GM23338 (cell line): Measurements from ENCODE around the gene PARP2. TPM values are rescaled to one million over a fixed set of nuclear protein-coding genes. Genes with fewer than 3 reads are reported as not detected.

Source experiments
- ATAC-seq: fragments of 200-7000 bp; cut with Tn5 transposase; 3 replicates; pipeline ENCODE4 v1.9.1; 2020
- DNase-seq: peaks from one replicate; pipeline ENCODE4 v3.0.0-alpha.2; 2015; ENCODE audit warnings: low spot score
- H2AFZ ChIP-seq: fragments of 200-600 bp; sonication (generic); 2 replicates; pipeline ENCODE4 v1.8.0; 2016; ENCODE audit warnings: antibody characterized with exemption, mild to moderate bottlenecking, moderate library complexity
- H3F3A ChIP-seq: fragments of 200-600 bp; sonication (generic); replicated peaks from 2 replicates; pipeline ENCODE4 v1.8.0; 2017; ENCODE audit warnings: antibody characterized with exemption, mixed run types, low read depth
- H3K27ac ChIP-seq: fragments of 200-600 bp; sonication (generic); 2 replicates; pipeline ENCODE4 v1.6.1; 2016; ENCODE audit warnings: low read depth
- H3K27me3 ChIP-seq: fragments of 200-600 bp; sonication (generic); 2 replicates; pipeline ENCODE4 v1.8.0; 2016; ENCODE audit warnings: mild to moderate bottlenecking, mixed run types, moderate library complexity; ENCODE audit not compliant: insufficient read depth
- H3K36me3 ChIP-seq: fragments of 200-600 bp; sonication (generic); 2 replicates; pipeline ENCODE4 v1.8.0; 2016; ENCODE audit warnings: mild to moderate bottlenecking; ENCODE audit not compliant: insufficient read depth
- H3K4me1 ChIP-seq: fragments of 200-600 bp; sonication (generic); 2 replicates; pipeline ENCODE4 v1.8.0; 2016; ENCODE audit warnings: mild to moderate bottlenecking, moderate library complexity; ENCODE audit not compliant: insufficient read depth
- H3K4me2 ChIP-seq: fragments of 200-600 bp; sonication (generic); 2 replicates; pipeline ENCODE4 v1.7.1; 2017; ENCODE audit warnings: mixed run types
- H3K4me3 ChIP-seq: fragments of 200-600 bp; sonication (generic); 2 replicates; pipeline ENCODE4 v1.6.1; 2016; ENCODE audit warnings: mixed run types
- H3K79me2 ChIP-seq: fragments of 200-600 bp; sonication (generic); replicated peaks from 2 replicates; pipeline ENCODE4 v1.8.0; 2017; ENCODE audit warnings: mild to moderate bottlenecking; ENCODE audit not compliant: insufficient read depth
- H3K9me2 ChIP-seq: fragments of 200-600 bp; sonication (generic); 2 replicates; pipeline ENCODE4 v1.8.0; 2017; ENCODE audit not compliant: insufficient read depth
- H4K20me1 ChIP-seq: fragments of 200-600 bp; sonication (generic); replicated peaks from 2 replicates; pipeline ENCODE4 v1.8.0; 2017; ENCODE audit warnings: mild to moderate bottlenecking; ENCODE audit not compliant: insufficient read depth
- H3K27ac Mint-ChIP-seq: 2 replicates; pipeline ENCODE4 v1.8.0; 2020; ENCODE audit warnings: inconsistent platforms, mild to moderate bottlenecking, moderate library complexity, mixed read lengths
- H3K27me3 Mint-ChIP-seq: 3 replicates; pipeline ENCODE4 v1.8.0; 2022; ENCODE audit warnings: low read depth, mild to moderate bottlenecking, moderate library complexity, mixed read lengths, inconsistent platforms; ENCODE audit not compliant: insufficient read depth, poor library complexity
- H3K36me3 Mint-ChIP-seq: 3 replicates; pipeline ENCODE4 v1.8.0; 2021; ENCODE audit warnings: low read depth, mild to moderate bottlenecking, inconsistent platforms, moderate library complexity, mixed read lengths
- H3K4me1 Mint-ChIP-seq: 3 replicates; pipeline ENCODE4 v1.8.0; 2020; ENCODE audit warnings: mild to moderate bottlenecking, inconsistent platforms, mixed read lengths
- H3K4me3 Mint-ChIP-seq: 3 replicates; pipeline ENCODE4 v1.8.0; 2021; ENCODE audit warnings: moderate library complexity, mild to moderate bottlenecking, inconsistent platforms, mixed read lengths
- H3K9me3 Mint-ChIP-seq: 3 replicates; pipeline ENCODE4 v1.8.0; 2020; ENCODE audit warnings: moderate library complexity, mild to moderate bottlenecking, inconsistent platforms, mixed read lengths
- CREB1 ChIP-seq: fragments of 250-450 bp; sonication (Bioruptor Pico); IDR thresholded peaks from 2 replicates; pipeline ENCODE4 v1.5.0; 2020; ENCODE audit warnings: low read depth, mild to moderate bottlenecking, moderate library complexity
- CTCF ChIP-seq, 2 experiments: fragments of 200-600 bp in 1 of 2; sonication (generic) in 1 of 2; conservative IDR thresholded peaks; 2 replicates each; pipeline versions ENCODE4 v1.5.1 to v1.6.1; 2016 to 2017; ENCODE audit warnings: antibody characterized with exemption in 2 of 2, low read depth in 2 of 2, mild to moderate bottlenecking in 2 of 2, moderate library complexity in 1 of 2
- EZH2 ChIP-seq: fragments of 200-600 bp; sonication (generic); IDR thresholded peaks from one replicate; pipeline ENCODE4 v1.8.0; 2017; ENCODE audit warnings: antibody characterized with exemption, mild to moderate bottlenecking, low read depth; ENCODE audit not compliant: unreplicated experiment
- EZH2phosphoT487 ChIP-seq: fragments of 200-600 bp; sonication (generic); IDR thresholded peaks from one replicate; pipeline ENCODE4 v1.8.1; 2018; ENCODE audit warnings: antibody characterized with exemption; ENCODE audit not compliant: unreplicated experiment
- NANOG ChIP-seq: IDR thresholded peaks from 2 replicates; pipeline ENCODE4 v1.6.1; 2016; ENCODE audit warnings: antibody characterized with exemption, borderline replicate concordance
- POLR2AphosphoS5 ChIP-seq: IDR thresholded peaks from 2 replicates; pipeline ENCODE4 v1.6.1; 2016; ENCODE audit warnings: antibody characterized with exemption, low read depth
- REST ChIP-seq: IDR thresholded peaks from one replicate; pipeline ENCODE4 v1.6.1; 2018; ENCODE audit warnings: antibody characterized with exemption; ENCODE audit not compliant: unreplicated experiment
- STAT1 ChIP-seq: IDR thresholded peaks from one replicate; pipeline ENCODE4 v1.6.1; 2016; ENCODE audit warnings: antibody characterized with exemption; ENCODE audit not compliant: unreplicated experiment
- ZNF114 ChIP-seq: fragments of 250-450 bp; sonication (Bioruptor Pico); IDR thresholded peaks from 2 replicates; pipeline ENCODE4 v1.5.0; 2020; ENCODE audit warnings: mild to moderate bottlenecking, moderate library complexity
- ZNF331 ChIP-seq: fragments of 250-450 bp; sonication (Bioruptor Pico); IDR thresholded peaks from 2 replicates; pipeline ENCODE4 v1.5.0; 2020; ENCODE audit warnings: low read depth, mild to moderate bottlenecking, moderate library complexity
- ZNF462 ChIP-seq: fragments of 250-450 bp; sonication (Bioruptor Pico); IDR thresholded peaks from 2 replicates; pipeline ENCODE4 v1.5.0; 2020; ENCODE audit warnings: mild to moderate bottlenecking, moderate library complexity
- polyA plus RNA-seq: library from polyadenylated mRNA; unstranded; fragments of >200 nt; fragmentation: Nextera tagmentation; extraction: Ambion mirVana; gene quantifications from 2 replicates; pipeline ENCODE4 v1.2.1, GENCODE V29; 2016
- total RNA-seq: library from RNA; depleted of rRNA; stranded (reverse); fragments of >200 nt; shearing (Covaris generic); gene quantifications from 2 replicates; pipeline ENCODE4 v1.2.3, GENCODE V29; 2014

PARP2 gene
- total and polyA plus RNA-seq, 2 experiments from 2014 or later, result 27.8 to 42.7 TPM

GRCh38 chr14:20306079-20306423, 37.4 kb upstream of the PARP2 start:
- ATAC-seq, result no peak
- H3K4me3 ChIP-seq, result peak overlapping the region; percentile 63

More at GRCh38 chr14:20306079-20306423, 37.4 kb upstream of the PARP2 start:
- peaks cover 4% of the 10 kb centered on the region; the same call in 1 of the 2 replicates for H4K20me1 ChIP-seq
- H3K4me1 ChIP-seq, result peaks cover 7% of the 10 kb centered on the region; the same call in 1 of the 2 replicates
- peaks cover 3% of the 10 kb centered on the region; the same call in 2 of the 3 replicates for H3K4me1 Mint-ChIP-seq
- no peak overlapping the region for H3K4me2 ChIP-seq
- H3K36me3 ChIP-seq, result peaks cover 6% of the 10 kb centered on the region
- no peak overlapping the region for H3K27ac ChIP-seq
- no peaks in the 10 kb centered on the region for H3K9me2 ChIP-seq
- DNase-seq, result no peak
- TF ChIP-seq CTCF (conservative IDR thresholded peaks at IDR 0.05; ENCODE audit: low read depth in 2 of 2) (no peak), ZNF114 (CRISPR knock-in tag) (no peak), POLR2AphosphoS5 (no peak), EZH2 (no peak), EZH2phosphoT487 (no peak), ZNF462 (CRISPR knock-in tag) (no peak), ZNF331 (CRISPR knock-in tag) (no peak), CREB1 (CRISPR knock-in tag) (no peak), REST (no peak), STAT1 (no peak), NANOG (no peak)
- peaks cover 14% of the 10 kb centered on the region for H3K36me3 Mint-ChIP-seq
- H3K27me3 Mint-ChIP-seq, result peaks cover 7% of the 10 kb centered on the region
- H3F3A ChIP-seq, result no peaks in the 10 kb centered on the region
- H2AFZ ChIP-seq, result no peak overlapping the region
- peak overlapping the region; percentile 87 for H3K4me3 Mint-ChIP-seq
- H3K27ac Mint-ChIP-seq, result 0 out of 2 replicates have a peak overlapping the region, but pooled peaks have one; percentile 28
- peaks cover 8% of the 10 kb centered on the region for H3K9me3 Mint-ChIP-seq
- H3K27me3 ChIP-seq, result no peaks in the 10 kb centered on the region
- H3K79me2 ChIP-seq, result peaks cover 31% of the 10 kb centered on the region
